Measurements from ENCODE around the gene CDH4. TPM values are rescaled to one million over a fixed set of nuclear protein-coding genes. Genes with fewer than 3 reads are reported as not detected.
A peak's percentile ranks its signal among the peaks of the same experiment; 100 is the strongest.

CDH4 gene
- total and polyA plus RNA-seq, 2 of the 8 experiments (the other 6 are each of a cell fraction or from before 2014, with no cell fraction given), result 4.3 to 7.9 TPM

DNA sequence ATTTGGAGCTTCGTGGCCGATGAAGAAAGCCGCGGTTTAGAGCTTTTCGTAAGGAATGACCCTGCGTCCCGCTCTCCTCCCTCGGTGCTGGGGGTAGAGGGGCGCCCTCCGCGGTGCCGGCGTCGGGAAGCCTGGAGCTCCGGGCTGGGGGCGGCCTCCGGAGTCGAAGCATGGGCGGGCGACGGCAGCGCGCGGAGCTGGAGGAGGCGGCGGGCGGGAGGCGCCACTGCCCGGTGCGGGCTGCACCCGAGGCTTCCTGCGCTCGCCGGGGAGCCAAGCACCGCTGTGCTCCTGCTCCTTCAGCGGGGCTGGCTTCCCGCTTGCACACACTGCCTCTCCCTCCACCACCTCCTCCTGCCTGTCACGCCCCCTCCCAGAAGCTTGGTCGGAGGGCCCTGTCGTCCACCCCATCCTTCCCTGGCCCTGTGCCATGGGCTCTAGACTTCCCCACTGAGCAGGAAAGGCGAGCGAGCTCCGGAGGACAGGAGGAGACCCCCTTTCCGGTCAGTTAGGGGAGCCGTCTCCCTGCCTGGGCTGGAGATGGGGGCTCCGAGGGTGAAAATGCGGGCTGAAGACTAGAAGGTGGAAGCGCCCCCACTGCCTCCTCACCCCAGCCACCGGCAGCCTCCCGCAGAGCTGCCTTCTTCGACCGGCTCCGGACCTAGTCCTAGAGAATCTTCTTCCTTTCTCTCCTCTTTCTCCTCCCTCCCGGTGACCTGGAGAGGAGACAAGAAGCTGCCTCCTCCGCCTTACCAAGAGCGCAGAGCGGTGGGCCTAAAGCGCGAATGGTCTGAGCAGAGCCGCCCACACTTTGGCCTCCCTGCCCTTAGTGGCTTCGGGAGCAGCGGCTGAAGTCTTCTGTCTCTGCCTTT, 1.8 kb downstream of the CDH4 start:
- Histone ChIP-seq H3K4me2 (ENCODE audit: insufficient read depth in 1 of 2, low read depth in 2 of 2, low read length in 2 of 2) (peak overlapping the region; percentile 92 to 98), H4K91ac (replicated peaks; ENCODE audit: insufficient read length, low read length) (no peak overlapping the region), H2BK15ac (ENCODE audit: low read length) (peak overlapping the region; percentile 88; the same call in 1 of the 2 replicates), H2BK120ac (replicated peaks; ENCODE audit: low read depth, low read length) (no peak overlapping the region), H2BK20ac (ENCODE audit: low read length) (peak overlapping the region; percentile 32; the same call in 1 of the 2 replicates), H2BK5ac (ENCODE audit: low read depth, low read length) (no peak overlapping the region), H3K27ac (ENCODE audit: low read depth, low read length) (no peak overlapping the region), H3K4me3 (ENCODE audit: extremely low read depth in 1 of 4, insufficient read depth in 2 of 4, low read depth in 3 of 4, low read length in 4 of 4) (peak overlapping the region; percentile 38 to 74 (median 52)), H3K4me1 (replicated peaks in 1 of 4; ENCODE audit: control insufficient read depth in 3 of 4, insufficient read depth in 4 of 4, low read length in 3 of 4) (peaks cover 0 to 24% (median 6%) of the 10 kb centered on the region in 4 experiments; a peak in 5 of 7 replicates), H3K23ac (ENCODE audit: insufficient read length) (no peak overlapping the region), H3K56ac (replicated peaks; ENCODE audit: insufficient read length, low read depth, low read length) (no peak overlapping the region), H2AK5ac (ENCODE audit: low read depth, low read length) (no peak overlapping the region), H3K4ac (replicated peaks; ENCODE audit: insufficient read length, low read depth, low read length) (no peak overlapping the region), H3K14ac (ENCODE audit: insufficient read length) (no peak overlapping the region), H2BK12ac (ENCODE audit: low read depth, low read length) (peak overlapping the region; percentile 84; the same call in 1 of the 2 replicates), H4K20me1 (replicated peaks in 1 of 2; ENCODE audit: control insufficient read depth in 1 of 2, insufficient read depth in 2 of 2, low read length in 2 of 2) (peaks cover 0 to 5% of the 10 kb centered on the region in 2 experiments), H2AFZ (ENCODE audit: low read length) (no peak overlapping the region; the same call in 1 of the 2 replicates), H3K36me3 (ENCODE audit: control insufficient read depth in 2 of 4, insufficient read depth in 4 of 4, low read length in 3 of 4) (peaks cover 0 to 5% (median 2%) of the 10 kb centered on the region in 4 experiments; a peak in 1 of 8 replicates), H4K5ac (ENCODE audit: insufficient read length, low read depth, low read length) (no peak overlapping the region), H3K9ac (replicated peaks in 1 of 4; ENCODE audit: extremely low read depth in 1 of 4, low read depth in 3 of 4, low read length in 3 of 4) (no peak overlapping the region), H3K79me2 (ENCODE audit: control insufficient read depth in 1 of 2, insufficient read depth in 2 of 2, low read length in 2 of 2) (no peaks in the 10 kb centered on the region), H3K9me3 (ENCODE audit: insufficient read depth in 2 of 2, low read depth in 1 of 2, low read length in 1 of 2) (no peaks in the 10 kb centered on the region), H3K18ac (ENCODE audit: extremely low read depth, low read length) (peak overlapping the region; percentile 48; the same call in 1 of the 2 replicates), H3K79me1 (ENCODE audit: low read depth, low read length) (no peaks in the 10 kb centered on the region), H3K27me3 (replicated peaks in 1 of 4; ENCODE audit: control insufficient read depth in 3 of 4, extremely low read depth in 1 of 4, insufficient read depth in 3 of 4, low read length in 3 of 4) (peaks cover 14 to 66% (median 52%) of the 10 kb centered on the region in 4 experiments), H4K8ac (ENCODE audit: extremely low read depth, insufficient read depth, low read length) (no peak overlapping the region), H3K23me2 (ENCODE audit: low read depth, low read length) (peaks cover 16% of the 10 kb centered on the region; the same call in 1 of the 2 replicates)
- POLR2A ChIA-PET (ENCODE audit: partially characterized antibody), result no interaction called here
- 5% methylated on average over 47 of the region's 62 CpGs; no CpG with 5 or more reads in 1 of the 2 experiments for WGBS, 2 experiments (ENCODE audit: extremely low coverage in 1 of 2, insufficient coverage in 1 of 2, insufficient read length in 1 of 2, insufficient replicate concordance in 2 of 2, low coverage in 1 of 2, low lambda C conversion rate in 2 of 2, missing lambda C conversion rate in 1 of 2)
- peak in 1 of 2 experiments; percentile 61 for DNase-seq (ENCODE audit: low read depth in 1 of 2, low spot score in 2 of 2)
- CTCF ChIA-PET (ENCODE audit: partially characterized antibody), result interaction anchor here (0.9 to 7.2 kb wide), 8 partner anchors 8 to 346 kb away, joined by 3 to 39 read pairs (median 4); no protein-coding TSS in a partner anchor
- no peak for FAIRE-seq
- no peak for TF ChIP-seq HDAC2 (IDR thresholded peaks at IDR 0.05; ENCODE audit: borderline replicate concordance in 1 of 2, low read depth in 2 of 2, low read length in 2 of 2)
- TF ChIP-seq GABPA (IDR thresholded peaks at IDR 0.05; ENCODE audit: borderline replicate concordance, insufficient read depth, low read length), result no peak; the same call in 1 of the 2 replicates
- TF ChIP-seq JUND (IDR thresholded peaks at IDR 0.05; ENCODE audit: low read length), result no peak
- TF ChIP-seq KDM1A (IDR thresholded peaks at IDR 0.05; ENCODE audit: borderline replicate concordance, low read length), result no peak
- no peak for TF ChIP-seq SIRT6 (IDR thresholded peaks at IDR 0.05; ENCODE audit: low read length)
- no peak for TF ChIP-seq RAD21 (IDR thresholded peaks at IDR 0.05 in 1 of 2, conservative IDR thresholded peaks at IDR 0.05 in 1 of 2; ENCODE audit: low read depth in 2 of 2, low read length in 2 of 2)
- TF ChIP-seq KDM4A (IDR thresholded peaks at IDR 0.05; ENCODE audit: low read depth, low read length, severe bottlenecking), result peak; percentile 9
- peak; percentile 70 for TF ChIP-seq EZH2 (IDR thresholded peaks at IDR 0.05; ENCODE audit: low read depth, low read length, severe bottlenecking)
- TF ChIP-seq SUZ12 (IDR thresholded peaks at IDR 0.05; ENCODE audit: low read length), result peak; percentile 54; the same call in 1 of the 2 replicates
- no peak for TF ChIP-seq EGR1 (IDR thresholded peaks at IDR 0.05; ENCODE audit: borderline replicate concordance, low read depth, low read length)

Data from H1 (cell line).